Measurements from ENCODE around the gene GALNTL6. TPM values are rescaled to one million over a fixed set of nuclear protein-coding genes. Genes with fewer than 3 reads are reported as not detected.

Gene GALNTL6
- polyA plus RNA-seq, 1 donor from 2014 or later: 14.9 TPM

DNA sequence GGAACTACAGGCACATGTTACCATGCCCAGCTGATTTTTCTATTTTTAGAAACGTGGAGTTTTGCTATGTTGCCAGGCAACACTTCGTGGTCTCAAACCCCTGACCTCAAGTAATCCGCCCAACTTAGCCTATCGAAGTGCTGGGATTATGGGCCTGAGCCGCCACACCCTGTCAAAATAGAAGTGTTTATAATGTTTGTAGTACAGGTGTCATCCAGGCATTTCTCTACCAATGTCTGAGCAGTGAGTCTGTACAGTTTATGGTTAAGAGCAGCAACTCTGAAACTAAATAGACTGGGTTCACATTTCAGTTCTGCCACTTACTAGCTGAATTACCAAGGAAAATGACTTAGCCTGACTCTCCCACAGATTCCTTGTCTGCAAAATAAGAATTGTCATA lies 895.0 kb downstream of the GALNTL6 start:
- no peaks in the 10 kb centered on the region for H3F3A ChIP-seq (ENCODE audit: insufficient read depth, low read length, poor library complexity, severe bottlenecking)

DNA sequence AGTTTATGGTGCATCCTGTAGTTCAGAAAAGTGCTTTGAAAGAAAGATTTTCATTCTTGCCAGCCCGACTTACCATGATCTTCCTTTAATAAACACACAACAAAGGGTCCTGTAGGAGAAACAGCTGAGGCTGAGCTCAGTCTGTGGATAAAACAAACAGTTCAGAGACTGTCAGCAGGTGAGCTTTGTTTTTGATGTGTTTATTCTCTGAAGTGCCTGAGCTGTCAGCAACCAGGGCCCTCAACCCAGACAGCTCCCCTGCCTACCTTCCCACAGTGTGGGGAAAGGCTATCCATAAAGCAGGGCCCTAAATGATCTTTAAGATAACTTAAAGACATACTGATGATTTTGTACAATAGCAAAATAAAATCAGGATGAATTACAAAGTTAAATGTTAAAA lies 896.2 kb downstream of the GALNTL6 start:
- Histone ChIP-seq H2AFZ (ENCODE audit: low read depth, low read length) (no peak overlapping the region), H3K36me3 (ENCODE audit: insufficient read depth, low read length) (no peaks in the 10 kb centered on the region), H3K27ac (ENCODE audit: low read length) (no peak overlapping the region), H3F3A (ENCODE audit: insufficient read depth, low read length, poor library complexity, severe bottlenecking) (no peaks in the 10 kb centered on the region), H4K20me1 (ENCODE audit: insufficient read depth) (no peaks in the 10 kb centered on the region), H3K27me3 (ENCODE audit: insufficient read depth, low read depth, low read length) (no peaks in the 10 kb centered on the region), H3K9ac (ENCODE audit: low read length) (no peak overlapping the region), H3K4me2 (ENCODE audit: low read length) (no peak overlapping the region), H3K9me3 (ENCODE audit: low read length) (peaks cover 7% of the 10 kb centered on the region), H3K9me2 (ENCODE audit: insufficient read depth, low read length) (no peaks in the 10 kb centered on the region), H3K4me3 (ENCODE audit: low read length) (no peak overlapping the region), H3K79me2 (replicated peaks; ENCODE audit: insufficient read depth, low read length) (no peaks in the 10 kb centered on the region)
- TF ChIP-seq, protein P1, sequence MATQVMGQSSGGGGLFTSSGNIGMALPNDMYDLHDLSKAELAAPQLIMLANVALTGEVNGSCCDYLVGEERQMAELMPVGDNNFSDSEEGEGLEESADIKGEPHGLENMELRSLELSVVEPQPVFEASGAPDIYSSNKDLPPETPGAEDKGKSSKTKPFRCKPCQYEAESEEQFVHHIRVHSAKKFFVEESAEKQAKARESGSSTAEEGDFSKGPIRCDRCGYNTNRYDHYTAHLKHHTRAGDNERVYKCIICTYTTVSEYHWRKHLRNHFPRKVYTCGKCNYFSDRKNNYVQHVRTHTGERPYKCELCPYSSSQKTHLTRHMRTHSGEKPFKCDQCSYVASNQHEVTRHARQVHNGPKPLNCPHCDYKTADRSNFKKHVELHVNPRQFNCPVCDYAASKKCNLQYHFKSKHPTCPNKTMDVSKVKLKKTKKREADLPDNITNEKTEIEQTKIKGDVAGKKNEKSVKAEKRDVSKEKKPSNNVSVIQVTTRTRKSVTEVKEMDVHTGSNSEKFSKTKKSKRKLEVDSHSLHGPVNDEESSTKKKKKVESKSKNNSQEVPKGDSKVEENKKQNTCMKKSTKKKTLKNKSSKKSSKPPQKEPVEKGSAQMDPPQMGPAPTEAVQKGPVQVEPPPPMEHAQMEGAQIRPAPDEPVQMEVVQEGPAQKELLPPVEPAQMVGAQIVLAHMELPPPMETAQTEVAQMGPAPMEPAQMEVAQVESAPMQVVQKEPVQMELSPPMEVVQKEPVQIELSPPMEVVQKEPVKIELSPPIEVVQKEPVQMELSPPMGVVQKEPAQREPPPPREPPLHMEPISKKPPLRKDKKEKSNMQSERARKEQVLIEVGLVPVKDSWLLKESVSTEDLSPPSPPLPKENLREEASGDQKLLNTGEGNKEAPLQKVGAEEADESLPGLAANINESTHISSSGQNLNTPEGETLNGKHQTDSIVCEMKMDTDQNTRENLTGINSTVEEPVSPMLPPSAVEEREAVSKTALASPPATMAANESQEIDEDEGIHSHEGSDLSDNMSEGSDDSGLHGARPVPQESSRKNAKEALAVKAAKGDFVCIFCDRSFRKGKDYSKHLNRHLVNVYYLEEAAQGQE (IDR thresholded peaks at IDR 0.05; ENCODE audit: borderline replicate concordance): no peak
- TF ChIP-seq TAF1 (IDR thresholded peaks at IDR 0.05; ENCODE audit: low read depth) (no peak), POLR2AphosphoS5 (IDR thresholded peaks at IDR 0.05) (no peak), RAD21 (conservative IDR thresholded peaks at IDR 0.05) (no peak), EZH2 (IDR thresholded peaks at IDR 0.05; ENCODE audit: borderline replicate concordance, insufficient read depth, low read length, poor library complexity, severe bottlenecking) (no peak), MXI1 (conservative IDR thresholded peaks at IDR 0.05; ENCODE audit: poor library complexity, severe bottlenecking) (no peak), EP300 (conservative IDR thresholded peaks at IDR 0.05; ENCODE audit: poor library complexity, severe bottlenecking) (no peak), SMC3 (conservative IDR thresholded peaks at IDR 0.05; ENCODE audit: poor library complexity) (no peak)
- TF ChIP-seq, protein P2, sequence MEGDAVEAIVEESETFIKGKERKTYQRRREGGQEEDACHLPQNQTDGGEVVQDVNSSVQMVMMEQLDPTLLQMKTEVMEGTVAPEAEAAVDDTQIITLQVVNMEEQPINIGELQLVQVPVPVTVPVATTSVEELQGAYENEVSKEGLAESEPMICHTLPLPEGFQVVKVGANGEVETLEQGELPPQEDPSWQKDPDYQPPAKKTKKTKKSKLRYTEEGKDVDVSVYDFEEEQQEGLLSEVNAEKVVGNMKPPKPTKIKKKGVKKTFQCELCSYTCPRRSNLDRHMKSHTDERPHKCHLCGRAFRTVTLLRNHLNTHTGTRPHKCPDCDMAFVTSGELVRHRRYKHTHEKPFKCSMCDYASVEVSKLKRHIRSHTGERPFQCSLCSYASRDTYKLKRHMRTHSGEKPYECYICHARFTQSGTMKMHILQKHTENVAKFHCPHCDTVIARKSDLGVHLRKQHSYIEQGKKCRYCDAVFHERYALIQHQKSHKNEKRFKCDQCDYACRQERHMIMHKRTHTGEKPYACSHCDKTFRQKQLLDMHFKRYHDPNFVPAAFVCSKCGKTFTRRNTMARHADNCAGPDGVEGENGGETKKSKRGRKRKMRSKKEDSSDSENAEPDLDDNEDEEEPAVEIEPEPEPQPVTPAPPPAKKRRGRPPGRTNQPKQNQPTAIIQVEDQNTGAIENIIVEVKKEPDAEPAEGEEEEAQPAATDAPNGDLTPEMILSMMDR (IDR thresholded peaks at IDR 0.05; ENCODE audit: poor library complexity, severe bottlenecking): no peak

More for the DNA sequence above, 895.0 kb downstream of the GALNTL6 start:
- Histone ChIP-seq H4K20me1 (ENCODE audit: insufficient read depth) (no peaks in the 10 kb centered on the region), H3K27ac (ENCODE audit: low read length) (no peak overlapping the region), H3K9me3 (ENCODE audit: low read length) (peaks cover 7% of the 10 kb centered on the region), H3K79me2 (replicated peaks; ENCODE audit: insufficient read depth, low read length) (no peaks in the 10 kb centered on the region), H3K4me3 (ENCODE audit: low read length) (no peak overlapping the region), H3K9me2 (ENCODE audit: insufficient read depth, low read length) (no peaks in the 10 kb centered on the region), H2AFZ (ENCODE audit: low read depth, low read length) (no peak overlapping the region), H3K36me3 (ENCODE audit: insufficient read depth, low read length) (no peaks in the 10 kb centered on the region), H3K27me3 (ENCODE audit: insufficient read depth, low read depth, low read length) (no peaks in the 10 kb centered on the region), H3K9ac (ENCODE audit: low read length) (no peak overlapping the region), H3K4me2 (ENCODE audit: low read length) (no peak overlapping the region)
- TF ChIP-seq POLR2AphosphoS5 (IDR thresholded peaks at IDR 0.05): no peak
- no peak for TF ChIP-seq TAF1 (IDR thresholded peaks at IDR 0.05; ENCODE audit: low read depth)
- TF ChIP-seq RAD21 (conservative IDR thresholded peaks at IDR 0.05): no peak
- TF ChIP-seq EP300 (conservative IDR thresholded peaks at IDR 0.05; ENCODE audit: poor library complexity, severe bottlenecking): no peak
- no peak for TF ChIP-seq EZH2 (IDR thresholded peaks at IDR 0.05; ENCODE audit: borderline replicate concordance, insufficient read depth, low read length, poor library complexity, severe bottlenecking)
- no peak for TF ChIP-seq MXI1 (conservative IDR thresholded peaks at IDR 0.05; ENCODE audit: poor library complexity, severe bottlenecking)
- TF ChIP-seq, protein P2 (IDR thresholded peaks at IDR 0.05; ENCODE audit: poor library complexity, severe bottlenecking): no peak
- TF ChIP-seq, protein P1 (IDR thresholded peaks at IDR 0.05; ENCODE audit: borderline replicate concordance): no peak
- no peak for TF ChIP-seq SMC3 (conservative IDR thresholded peaks at IDR 0.05; ENCODE audit: poor library complexity)
